ENCODE results near the gene ADAP1.

DNA sequence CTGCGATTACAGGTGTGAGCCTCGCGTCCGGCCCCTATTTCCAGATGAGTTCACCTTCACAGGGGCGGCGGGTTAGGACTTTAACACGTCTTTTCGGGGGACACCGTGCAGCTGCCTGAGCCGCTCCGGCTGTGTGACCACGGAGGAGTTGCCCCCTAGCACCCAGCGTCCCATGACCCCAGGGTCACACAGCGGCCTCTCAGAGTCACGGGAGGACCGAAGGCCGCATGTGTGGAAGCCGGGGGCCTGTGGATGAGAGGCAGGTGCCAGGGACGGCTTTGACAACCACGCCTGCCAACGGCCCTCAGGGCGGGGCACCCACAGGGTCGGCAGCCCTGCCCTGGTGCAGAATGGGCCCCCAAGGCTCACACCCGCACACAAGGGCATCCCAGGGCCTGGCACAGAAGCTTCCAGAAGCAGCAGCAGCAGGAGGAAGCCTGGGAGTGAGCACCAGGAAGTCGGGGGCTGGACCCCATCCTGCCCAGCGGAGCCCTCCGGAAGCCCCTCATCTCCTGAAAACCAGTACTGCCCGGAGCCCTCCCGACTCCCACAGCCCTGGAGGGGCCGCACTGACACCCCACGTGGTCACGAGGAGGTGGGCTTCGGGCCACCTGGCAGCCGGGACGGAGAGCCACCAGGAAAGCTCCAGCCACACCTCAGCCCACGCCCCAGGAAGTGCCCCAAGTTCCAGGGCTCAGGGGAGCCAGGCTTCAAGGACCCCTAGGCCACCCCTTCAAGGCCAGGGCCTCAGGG is 32.7 kb downstream of the ADAP1 start:
- TF ChIP-seq EZH2 (IDR thresholded peaks at IDR 0.05), result no peak
- TF ChIP-seq, protein P1, sequence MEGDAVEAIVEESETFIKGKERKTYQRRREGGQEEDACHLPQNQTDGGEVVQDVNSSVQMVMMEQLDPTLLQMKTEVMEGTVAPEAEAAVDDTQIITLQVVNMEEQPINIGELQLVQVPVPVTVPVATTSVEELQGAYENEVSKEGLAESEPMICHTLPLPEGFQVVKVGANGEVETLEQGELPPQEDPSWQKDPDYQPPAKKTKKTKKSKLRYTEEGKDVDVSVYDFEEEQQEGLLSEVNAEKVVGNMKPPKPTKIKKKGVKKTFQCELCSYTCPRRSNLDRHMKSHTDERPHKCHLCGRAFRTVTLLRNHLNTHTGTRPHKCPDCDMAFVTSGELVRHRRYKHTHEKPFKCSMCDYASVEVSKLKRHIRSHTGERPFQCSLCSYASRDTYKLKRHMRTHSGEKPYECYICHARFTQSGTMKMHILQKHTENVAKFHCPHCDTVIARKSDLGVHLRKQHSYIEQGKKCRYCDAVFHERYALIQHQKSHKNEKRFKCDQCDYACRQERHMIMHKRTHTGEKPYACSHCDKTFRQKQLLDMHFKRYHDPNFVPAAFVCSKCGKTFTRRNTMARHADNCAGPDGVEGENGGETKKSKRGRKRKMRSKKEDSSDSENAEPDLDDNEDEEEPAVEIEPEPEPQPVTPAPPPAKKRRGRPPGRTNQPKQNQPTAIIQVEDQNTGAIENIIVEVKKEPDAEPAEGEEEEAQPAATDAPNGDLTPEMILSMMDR (IDR thresholded peaks at IDR 0.05), result no peak
